K562 (cell line): ENCODE data around the gene RBFA. TPM values are rescaled to one million over a fixed set of nuclear protein-coding genes. Genes with fewer than 3 reads are reported as not detected.
A peak's percentile ranks its signal among the peaks of the same experiment; 100 is the strongest.

Source experiments
- ATF7 ChIP-seq: fragments of 450-650 bp; IDR thresholded peaks from 2 replicates; pipeline ENCODE4 v1.7.1; 2014; ENCODE audit warnings: mild to moderate bottlenecking, moderate library complexity
- GATA2 ChIP-seq: sonication (generic); formaldehyde crosslinking; IDR thresholded peaks from 2 replicates; pipeline ENCODE4 v1.4.0; 2020; ENCODE audit warnings: mild to moderate bottlenecking, missing genetic modification reagents
- GATAD2B ChIP-seq: fragments of 450-650 bp; IDR thresholded peaks from 2 replicates; pipeline ENCODE4 v1.6.1; 2017; ENCODE audit warnings: mild to moderate bottlenecking, borderline replicate concordance
- HLTF ChIP-seq: fragments of 450-650 bp; IDR thresholded peaks from 2 replicates; pipeline ENCODE4 v1.6.1; 2016
- HNRNPK ChIP-seq: fragments of 200-400 bp; formaldehyde crosslinking; IDR thresholded peaks from one replicate; pipeline ENCODE4 v1.6.1; 2018; ENCODE audit warnings: mild to moderate bottlenecking, low read depth, low read length; ENCODE audit not compliant: poor library complexity, severe bottlenecking
- JUN ChIP-seq, 2 experiments: sonication (generic) in 1 of 2; formaldehyde crosslinking in 1 of 2; IDR thresholded peaks; 2 replicates each; pipeline versions ENCODE4 v1.6.1 to v1.8.0; 2012 to 2022; ENCODE audit warnings: borderline replicate concordance in 2 of 2, mild to moderate bottlenecking in 2 of 2, improper control_type of control experiment in 1 of 2, low read depth in 1 of 2, low read length in 1 of 2, missing genetic modification reagents in 1 of 2
- MAFG ChIP-seq: fragments of 450-650 bp; conservative IDR thresholded peaks from 2 replicates; pipeline ENCODE4 v1.6.1; 2016; ENCODE audit warnings: missing genetic modification characterization, missing compliant biosample characterization
- NCOA6 ChIP-seq: fragments of 450-650 bp; IDR thresholded peaks from 2 replicates; pipeline ENCODE4 v1.6.1; 2017; ENCODE audit warnings: mild to moderate bottlenecking
- NEUROD1 ChIP-seq: fragments of 150-350 bp; IDR thresholded peaks from 2 replicates; pipeline ENCODE4 v1.6.1; 2014; ENCODE audit warnings: borderline replicate concordance, low read length, low read depth; ENCODE audit not compliant: partially characterized antibody
- PYGO2 ChIP-seq: fragments of 450-650 bp; IDR thresholded peaks from 2 replicates; pipeline ENCODE4 v1.6.1; 2016; ENCODE audit warnings: mild to moderate bottlenecking, missing genetic modification characterization, moderate library complexity, missing compliant biosample characterization
- SIN3B ChIP-seq: fragments of 450-650 bp; IDR thresholded peaks from 2 replicates; pipeline ENCODE4 v1.6.1; 2017; ENCODE audit warnings: low read depth, mild to moderate bottlenecking, moderate library complexity
- SMARCA5 ChIP-seq: fragments of 450-650 bp; IDR thresholded peaks from 2 replicates; pipeline ENCODE4 v1.6.1; 2016
- SNIP1 ChIP-seq: fragments of 450-650 bp; IDR thresholded peaks from 2 replicates; pipeline ENCODE4 v1.7.1; 2017; ENCODE audit warnings: low read depth, mild to moderate bottlenecking
- SP1 ChIP-seq: sonication (generic); formaldehyde crosslinking; IDR thresholded peaks from 2 replicates; pipeline ENCODE4 v1.8.1; 2022; ENCODE audit warnings: mild to moderate bottlenecking, missing genetic modification reagents
- THRAP3 ChIP-seq: fragments of 450-650 bp; IDR thresholded peaks from 2 replicates; pipeline ENCODE4 v1.6.1; 2016; ENCODE audit warnings: mild to moderate bottlenecking, inconsistent platforms, borderline replicate concordance
- ZNF282 ChIP-seq: sonication (generic); formaldehyde crosslinking; IDR thresholded peaks from 2 replicates; pipeline ENCODE4 v1.8.1; 2023; ENCODE audit warnings: missing genetic modification reagents
- ZNF324 ChIP-seq: fragments of 250-450 bp; sonication (Bioruptor Pico); IDR thresholded peaks from 2 replicates; pipeline ENCODE4 v1.4.0; 2020; ENCODE audit warnings: mild to moderate bottlenecking
- ZNF41 ChIP-seq: fragments of 250-450 bp; sonication (Bioruptor Pico); conservative IDR thresholded peaks from 2 replicates; pipeline ENCODE4 v1.4.0; 2020; ENCODE audit warnings: mild to moderate bottlenecking
- ZNF766 ChIP-seq: fragments of 200-800 bp; sonication (Bioruptor generic); conservative IDR thresholded peaks from 2 replicates; pipeline ENCODE4 v1.6.1; 2016; ENCODE audit warnings: missing genetic modification characterization, missing compliant biosample characterization
- polyA plus RNA-seq, 8 experiments: library from polyadenylated mRNA; depleted of rRNA in 4 of 8; stranded (reverse) in 5 of 8; unstranded in 3 of 8; fragments of >200 nt; fragmentation: Nextera tagmentation in 2 of 8; fragmentation: Illumina TruSeq in 1 of 8; extraction: Ambion mirVana in 2 of 8; extraction: Trizol in 1 of 8; gene quantifications; 2 replicates each; pipeline versions ENCODE4 v1.2.1 to v1.2.3, GENCODE V29; 2011 to 2014; ENCODE audit warnings: inconsistent platforms in 1 of 8, missing spikeins in 1 of 8
- total RNA-seq, 7 experiments: library from RNA; depleted of rRNA in 6 of 7; stranded (reverse); fragments of >200 nt in 6 of 7; fragmentation: Illumina TruSeq in 2 of 7; extraction: Trizol in 2 of 7; gene quantifications; 2 replicates each; pipeline versions ENCODE4 v1.2.1 to v1.2.3, GENCODE V29; 2011 to 2021; ENCODE audit warnings: low replicate concordance in 1 of 7
- TF ChIP-seq, protein P1 (sequence below): fragments of 250-450 bp; sonication (Bioruptor Pico); IDR thresholded peaks from 2 replicates; pipeline ENCODE4 v1.9.0; 2021; ENCODE audit warnings: mild to moderate bottlenecking, inconsistent platforms
- TF ChIP-seq, protein P2 (sequence below): fragments of 250-450 bp; sonication (Bioruptor Pico); IDR thresholded peaks from 2 replicates; pipeline ENCODE4 v1.4.0; 2020

Gene RBFA
- total and polyA plus RNA-seq, 9 of the 15 experiments (the other 6 are each of a cell fraction or from before 2014, with no cell fraction given), result 3.4 to 41.9 (median 25.8) TPM

DNA sequence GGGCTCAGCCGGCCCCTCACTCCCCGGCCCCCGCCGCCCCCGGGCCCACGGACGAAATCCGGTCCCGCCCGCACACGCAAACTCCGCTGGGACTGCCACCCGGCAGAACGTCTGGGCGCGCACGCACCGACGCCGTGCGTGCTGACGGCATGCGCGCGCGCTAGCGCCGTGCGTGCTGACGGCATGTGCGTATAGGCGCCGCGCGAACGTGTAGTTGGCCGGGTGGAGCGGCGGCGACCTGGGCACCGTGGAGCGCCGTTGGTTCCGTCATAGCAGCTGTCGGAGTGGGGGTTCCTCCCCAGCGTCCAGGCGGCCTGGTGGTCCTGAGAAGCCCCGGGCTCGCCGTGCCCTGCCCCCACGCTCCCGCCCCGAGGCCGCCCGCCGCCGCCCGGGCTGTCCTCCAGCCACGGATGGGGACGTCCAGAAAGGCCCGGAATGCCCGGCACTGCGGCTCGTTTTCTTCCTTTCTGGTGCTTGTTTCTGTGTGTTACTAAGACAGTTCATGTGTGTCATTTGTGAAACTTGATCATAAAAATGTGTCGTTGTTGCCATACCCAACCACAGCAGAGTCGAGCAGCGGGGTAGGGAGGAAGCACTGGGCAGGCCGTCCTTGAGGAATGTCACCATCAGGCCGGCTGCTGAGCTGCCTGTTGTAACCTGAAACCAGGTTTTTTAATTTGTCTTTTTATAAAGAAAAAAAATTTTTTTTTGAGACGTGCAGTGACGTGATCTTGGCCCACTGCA, 45.6 kb upstream of the RBFA start, which contains the start of gene TXNL4A (continued):
- TF ChIP-seq ZNF282 (CRISPR knock-in tag), result no peak
- TF ChIP-seq PYGO2, result no peak
- no peak for TF ChIP-seq SMARCA5
- no peak for TF ChIP-seq ZNF41
- TF ChIP-seq, protein P1, sequence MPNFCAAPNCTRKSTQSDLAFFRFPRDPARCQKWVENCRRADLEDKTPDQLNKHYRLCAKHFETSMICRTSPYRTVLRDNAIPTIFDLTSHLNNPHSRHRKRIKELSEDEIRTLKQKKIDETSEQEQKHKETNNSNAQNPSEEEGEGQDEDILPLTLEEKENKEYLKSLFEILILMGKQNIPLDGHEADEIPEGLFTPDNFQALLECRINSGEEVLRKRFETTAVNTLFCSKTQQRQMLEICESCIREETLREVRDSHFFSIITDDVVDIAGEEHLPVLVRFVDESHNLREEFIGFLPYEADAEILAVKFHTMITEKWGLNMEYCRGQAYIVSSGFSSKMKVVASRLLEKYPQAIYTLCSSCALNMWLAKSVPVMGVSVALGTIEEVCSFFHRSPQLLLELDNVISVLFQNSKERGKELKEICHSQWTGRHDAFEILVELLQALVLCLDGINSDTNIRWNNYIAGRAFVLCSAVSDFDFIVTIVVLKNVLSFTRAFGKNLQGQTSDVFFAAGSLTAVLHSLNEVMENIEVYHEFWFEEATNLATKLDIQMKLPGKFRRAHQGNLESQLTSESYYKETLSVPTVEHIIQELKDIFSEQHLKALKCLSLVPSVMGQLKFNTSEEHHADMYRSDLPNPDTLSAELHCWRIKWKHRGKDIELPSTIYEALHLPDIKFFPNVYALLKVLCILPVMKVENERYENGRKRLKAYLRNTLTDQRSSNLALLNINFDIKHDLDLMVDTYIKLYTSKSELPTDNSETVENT (CRISPR knock-in tag), result 0 out of 2 replicates have a peak, but pooled peaks have one; percentile 34
- no peak for TF ChIP-seq HNRNPK
- TF ChIP-seq NEUROD1, result no peak
- peak; percentile 98 for TF ChIP-seq NCOA6
- no peak for TF ChIP-seq ZNF766 (CRISPR knock-in tag)
- no peak for TF ChIP-seq ZNF324 (CRISPR knock-in tag)
- no peak for TF ChIP-seq GATAD2B
- TF ChIP-seq ATF7, result peak; percentile 76; the same call in 1 of the 2 replicates
- TF ChIP-seq GATA2 (CRISPR knock-in tag), result no peak
- TF ChIP-seq, protein P2, sequence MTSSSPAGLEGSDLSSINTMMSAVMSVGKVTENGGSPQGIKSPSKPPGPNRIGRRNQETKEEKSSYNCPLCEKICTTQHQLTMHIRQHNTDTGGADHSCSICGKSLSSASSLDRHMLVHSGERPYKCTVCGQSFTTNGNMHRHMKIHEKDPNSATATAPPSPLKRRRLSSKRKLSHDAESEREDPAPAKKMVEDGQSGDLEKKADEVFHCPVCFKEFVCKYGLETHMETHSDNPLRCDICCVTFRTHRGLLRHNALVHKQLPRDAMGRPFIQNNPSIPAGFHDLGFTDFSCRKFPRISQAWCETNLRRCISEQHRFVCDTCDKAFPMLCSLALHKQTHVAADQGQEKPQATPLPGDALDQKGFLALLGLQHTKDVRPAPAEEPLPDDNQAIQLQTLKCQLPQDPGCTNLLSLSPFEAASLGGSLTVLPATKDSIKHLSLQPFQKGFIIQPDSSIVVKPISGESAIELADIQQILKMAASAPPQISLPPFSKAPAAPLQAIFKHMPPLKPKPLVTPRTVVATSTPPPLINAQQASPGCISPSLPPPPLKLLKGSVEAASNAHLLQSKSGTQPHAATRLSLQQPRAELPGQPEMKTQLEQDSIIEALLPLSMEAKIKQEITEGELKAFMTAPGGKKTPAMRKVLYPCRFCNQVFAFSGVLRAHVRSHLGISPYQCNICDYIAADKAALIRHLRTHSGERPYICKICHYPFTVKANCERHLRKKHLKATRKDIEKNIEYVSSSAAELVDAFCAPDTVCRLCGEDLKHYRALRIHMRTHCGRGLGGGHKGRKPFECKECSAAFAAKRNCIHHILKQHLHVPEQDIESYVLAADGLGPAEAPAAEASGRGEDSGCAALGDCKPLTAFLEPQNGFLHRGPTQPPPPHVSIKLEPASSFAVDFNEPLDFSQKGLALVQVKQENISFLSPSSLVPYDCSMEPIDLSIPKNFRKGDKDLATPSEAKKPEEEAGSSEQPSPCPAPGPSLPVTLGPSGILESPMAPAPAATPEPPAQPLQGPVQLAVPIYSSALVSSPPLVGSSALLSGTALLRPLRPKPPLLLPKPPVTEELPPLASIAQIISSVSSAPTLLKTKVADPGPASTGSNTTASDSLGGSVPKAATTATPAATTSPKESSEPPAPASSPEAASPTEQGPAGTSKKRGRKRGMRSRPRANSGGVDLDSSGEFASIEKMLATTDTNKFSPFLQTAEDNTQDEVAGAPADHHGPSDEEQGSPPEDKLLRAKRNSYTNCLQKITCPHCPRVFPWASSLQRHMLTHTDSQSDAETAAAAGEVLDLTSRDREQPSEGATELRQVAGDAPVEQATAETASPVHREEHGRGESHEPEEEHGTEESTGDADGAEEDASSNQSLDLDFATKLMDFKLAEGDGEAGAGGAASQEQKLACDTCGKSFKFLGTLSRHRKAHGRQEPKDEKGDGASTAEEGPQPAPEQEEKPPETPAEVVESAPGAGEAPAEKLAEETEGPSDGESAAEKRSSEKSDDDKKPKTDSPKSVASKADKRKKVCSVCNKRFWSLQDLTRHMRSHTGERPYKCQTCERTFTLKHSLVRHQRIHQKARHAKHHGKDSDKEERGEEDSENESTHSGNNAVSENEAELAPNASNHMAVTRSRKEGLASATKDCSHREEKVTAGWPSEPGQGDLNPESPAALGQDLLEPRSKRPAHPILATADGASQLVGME (CRISPR knock-in tag), result no peak
- no peak for TF ChIP-seq JUN (IDR thresholded peaks at IDR 0.05; ENCODE audit: borderline replicate concordance, low read depth, low read length)
- TF ChIP-seq JUN (CRISPR knock-in tag; IDR thresholded peaks at IDR 0.05; ENCODE audit: borderline replicate concordance), result no peak
- no peak for TF ChIP-seq MAFG (tag)
- no peak for TF ChIP-seq THRAP3
- TF ChIP-seq SP1 (CRISPR knock-in tag), result no peak; the same call in 1 of the 2 replicates
- TF ChIP-seq SIN3B, result no peak
- no peak for TF ChIP-seq SNIP1
- no peak for TF ChIP-seq HLTF
